Spleen (tissue), 11 donors: ENCODE data around the gene ADGRG1. TPM values are rescaled to one million over a fixed set of nuclear protein-coding genes. Genes with fewer than 3 reads are reported as not detected.

Experiments used
- DNase-seq: peaks from one replicate; pipeline ENCODE4 v3.0.0-alpha.2; 2020
- H3K27ac ChIP-seq, 8 donors: fragments of 200-600 bp; sonication (generic) in 7 of 8; 1 replicate in 4 of 8; 2 replicates in 4 of 8; pipeline versions ENCODE4 v1.5.0 to v1.8.0; 2016 to 2021; ENCODE audit warnings: inconsistent platforms in 4 of 8, mild to moderate bottlenecking in 4 of 8, moderate library complexity in 1 of 8
- H3K27me3 ChIP-seq, 7 donors: fragments of 200-600 bp; sonication (generic) in 6 of 7; replicated peaks in 1 of 7; 1 replicate in 4 of 7; 2 replicates in 3 of 7; pipeline versions ENCODE4 v1.5.0 to v1.8.0; 2016 to 2021; ENCODE audit warnings: inconsistent platforms in 3 of 7, mild to moderate bottlenecking in 1 of 7
- H3K36me3 ChIP-seq, 6 donors: fragments of 200-600 bp; sonication (generic) in 5 of 6; 1 replicate in 4 of 6; 2 replicates in 2 of 6; pipeline versions ENCODE4 v1.5.0 to v1.8.0; 2016 to 2021; ENCODE audit warnings: inconsistent platforms in 2 of 6
- H3K4me1 ChIP-seq, 6 donors: fragments of 200-600 bp; sonication (generic) in 5 of 6; 1 replicate in 3 of 6; 2 replicates in 3 of 6; pipeline versions ENCODE4 v1.5.0 to v1.8.0; 2016 to 2021; ENCODE audit warnings: inconsistent platforms in 3 of 6
- H3K4me3 ChIP-seq, 8 donors: fragments of 200-600 bp; sonication (generic) in 7 of 8; 1 replicate in 4 of 8; 2 replicates in 4 of 8; pipeline versions ENCODE4 v1.5.0 to v1.8.0; 2016 to 2021; ENCODE audit warnings: inconsistent platforms in 4 of 8, mild to moderate bottlenecking in 4 of 8, moderate library complexity in 2 of 8
- H3K9me3 ChIP-seq, 8 donors: fragments of 200-600 bp; sonication (generic) in 7 of 8; 1 replicate in 4 of 8; 2 replicates in 4 of 8; pipeline versions ENCODE4 v1.5.0 to v1.8.0; 2016 to 2021; ENCODE audit warnings: inconsistent platforms in 4 of 8
- POLR2A ChIP-seq, 3 donors: fragments of 450-650 bp; IDR thresholded peaks; one replicate each; pipeline ENCODE4 v1.5.1; 2017; ENCODE audit warnings: antibody characterized with exemption in 3 of 3, mild to moderate bottlenecking in 1 of 3
- POLR2AphosphoS5 ChIP-seq, 3 donors: sonication (generic); formaldehyde crosslinking; IDR thresholded peaks; one replicate each; pipeline ENCODE4 v1.5.1; 2017; ENCODE audit warnings: antibody characterized with exemption in 3 of 3
- WGBS, 5 donors: extraction: QIAGEN DNeasy Blood & Tissue Kit in 3 of 5; methylation state at CpG; one replicate each; pipeline versions ENCODE4 v1.1.5 to v1.1.7; 2013 to 2018; 5-methylcytosine and 5-hydroxymethylcytosine counted together
- intact Hi-C: fragments of 100-400 bp; cut with DNase I; formaldehyde crosslinking; loops from one replicate; pipeline ENCODE4 v1.15.0; 2023; ENCODE audit warnings: low total_unique reads
- polyA plus RNA-seq, 3 donors: library from polyadenylated mRNA; stranded (reverse); fragments of 200-250 nt; gene quantifications; one replicate each; pipeline ENCODE4 v1.2.1, GENCODE V29; 2013
- total RNA-seq, 7 donors: library from RNA; depleted of rRNA in 3 of 7; stranded (reverse); fragments of >200 nt in 3 of 7; fragmentation: NEBNext Ultra II Directional in 4 of 7; extraction: Animal tissue kit (Norgen Biotek cat#: 25700) in 4 of 7; gene quantifications; one replicate each; pipeline versions ENCODE4 v1.1.0 to v1.2.1, GENCODE V29; 2016 to 2021
- TF ChIP-seq, protein P1 (sequence below), 11 experiments: fragments of 200-600 bp in 7 of 11; fragments of 450-650 bp in 4 of 11; sonication (generic) in 4 of 11; IDR thresholded peaks in 8 of 11; conservative IDR thresholded peaks in 3 of 11; 1 replicate in 7 of 11; 2 replicates in 4 of 11; pipeline versions ENCODE4 v1.4.0 to v1.8.0; 2016 to 2021; ENCODE audit warnings: antibody characterized with exemption in 11 of 11, inconsistent platforms in 4 of 11, mild to moderate bottlenecking in 1 of 11
- donor health status: healthy with polysubstance abuse.
- donor health status: DM: no; HTN: no; CAD: no; lungs with moderate emphysema.
- donor health status: DM: no; HTN: no; CAD: no.
- donor health status: Bipolar disorder and iron deficiency.
- donor health status: healthy.
- donor health status: DM: no; HTN: no; CAD: no.
- donor health status: DM: yes; HTN: yes; CAD: no.

The ADGRG1 gene
- total and polyA plus RNA-seq, 10 donors: 1.0 to 23.7 (median 8.2) TPM

DNA sequence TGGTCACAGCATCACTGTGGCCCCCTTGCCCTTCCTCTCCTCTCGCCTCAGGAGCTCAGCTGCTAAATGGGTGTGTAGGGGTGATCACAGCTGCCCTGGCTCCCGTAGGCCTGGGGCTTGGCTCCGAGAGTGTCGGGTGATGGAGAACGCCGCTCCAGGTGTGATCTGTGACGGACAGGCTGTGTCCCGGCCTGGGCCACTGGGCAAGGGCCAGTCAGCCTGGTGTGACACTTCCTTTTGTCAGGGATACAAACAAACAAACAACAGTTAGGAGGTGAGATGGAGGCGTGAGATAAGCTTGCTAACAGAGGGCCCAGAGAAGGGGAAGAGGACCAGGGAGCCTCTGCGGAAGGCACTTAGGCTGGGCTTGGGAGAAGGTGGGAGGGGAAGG, 2.0 kb downstream of the ADGRG1 start:
- Histone ChIP-seq H3K36me3 (no peaks in the 10 kb centered on the region), H3K4me1 (peaks cover 0 to 11% (median 9%) of the 10 kb centered on the region in 6 donors), H3K9me3 (no peaks in the 10 kb centered on the region), H3K27ac (no peak overlapping the region), H3K4me3 (no peak overlapping the region), H3K27me3 (peaks cover 0 to 71% (median 26%) of the 10 kb centered on the region in 7 donors)
- no peak for DNase-seq
- intact Hi-C loops: no loop called here
- TF ChIP-seq, protein P1, sequence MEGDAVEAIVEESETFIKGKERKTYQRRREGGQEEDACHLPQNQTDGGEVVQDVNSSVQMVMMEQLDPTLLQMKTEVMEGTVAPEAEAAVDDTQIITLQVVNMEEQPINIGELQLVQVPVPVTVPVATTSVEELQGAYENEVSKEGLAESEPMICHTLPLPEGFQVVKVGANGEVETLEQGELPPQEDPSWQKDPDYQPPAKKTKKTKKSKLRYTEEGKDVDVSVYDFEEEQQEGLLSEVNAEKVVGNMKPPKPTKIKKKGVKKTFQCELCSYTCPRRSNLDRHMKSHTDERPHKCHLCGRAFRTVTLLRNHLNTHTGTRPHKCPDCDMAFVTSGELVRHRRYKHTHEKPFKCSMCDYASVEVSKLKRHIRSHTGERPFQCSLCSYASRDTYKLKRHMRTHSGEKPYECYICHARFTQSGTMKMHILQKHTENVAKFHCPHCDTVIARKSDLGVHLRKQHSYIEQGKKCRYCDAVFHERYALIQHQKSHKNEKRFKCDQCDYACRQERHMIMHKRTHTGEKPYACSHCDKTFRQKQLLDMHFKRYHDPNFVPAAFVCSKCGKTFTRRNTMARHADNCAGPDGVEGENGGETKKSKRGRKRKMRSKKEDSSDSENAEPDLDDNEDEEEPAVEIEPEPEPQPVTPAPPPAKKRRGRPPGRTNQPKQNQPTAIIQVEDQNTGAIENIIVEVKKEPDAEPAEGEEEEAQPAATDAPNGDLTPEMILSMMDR (IDR thresholded peaks at IDR 0.05 in 8 of 11, conservative IDR thresholded peaks at IDR 0.05 in 3 of 11): no peak
- TF ChIP-seq POLR2A (IDR thresholded peaks at IDR 0.05): no peak
- TF ChIP-seq POLR2AphosphoS5 (IDR thresholded peaks at IDR 0.05): no peak
- WGBS, 5 donors: 52 to 67% (median 63%) methylated on average over 7 to 10 of the region's 10 CpGs

DNA sequence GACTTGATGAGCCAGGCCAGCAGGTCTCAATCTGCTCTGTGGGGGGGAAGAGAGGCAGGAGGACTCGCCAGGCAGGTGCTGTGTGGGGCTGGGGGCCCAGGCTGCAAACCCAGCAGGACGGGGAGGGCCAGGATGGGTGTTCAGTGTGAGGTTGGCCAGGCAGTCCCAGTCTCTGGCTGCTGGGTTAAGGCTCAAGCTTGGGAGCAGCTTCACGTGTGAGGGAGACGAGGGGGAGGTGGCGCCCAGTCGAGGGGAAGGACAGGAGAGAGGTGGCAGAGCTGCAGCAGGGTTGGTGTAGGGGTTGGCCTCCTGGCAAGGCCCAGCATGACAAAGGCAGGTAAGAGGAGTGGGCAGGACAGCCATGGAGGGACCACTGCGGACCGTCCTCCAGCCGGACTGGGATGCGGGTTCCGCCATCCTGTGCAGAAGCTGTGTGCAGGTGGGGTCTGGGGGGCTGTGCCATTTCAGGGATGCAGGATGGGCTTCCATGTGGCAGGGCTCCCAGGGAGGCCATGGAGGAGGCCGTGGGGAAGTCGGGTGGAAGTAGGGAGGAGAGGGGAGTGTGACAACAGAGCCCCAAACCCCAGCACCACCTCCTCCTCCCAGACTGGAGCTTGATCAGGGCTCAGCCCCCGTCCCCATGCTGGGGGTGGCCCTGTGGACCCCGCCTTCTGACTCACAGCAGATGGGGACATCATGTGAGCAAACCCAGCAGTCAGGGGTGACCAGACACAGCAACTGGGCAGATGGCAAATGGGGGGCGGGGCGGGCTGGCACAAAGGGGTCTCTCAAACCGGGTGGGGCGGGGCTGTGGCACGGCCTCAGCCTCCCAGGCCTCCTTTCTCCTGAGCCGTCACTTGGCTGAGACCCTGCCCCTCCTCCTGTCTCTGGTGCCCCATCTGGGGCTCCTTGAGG, 2.8 kb downstream of the ADGRG1 start:
- 59 to 83% (median 72%) methylated on average over 16 to 21 of the region's 21 CpGs for WGBS, 5 donors
- no peak for DNase-seq
- Histone ChIP-seq H3K4me3 (no peak overlapping the region), H3K27me3 (peaks cover 0 to 75% (median 26%) of the 10 kb centered on the region in 7 donors), H3K36me3 (no peaks in the 10 kb centered on the region), H3K9me3 (no peaks in the 10 kb centered on the region), H3K27ac (no peak overlapping the region), H3K4me1 (peaks cover 0 to 12% (median 10%) of the 10 kb centered on the region in 6 donors)
- intact Hi-C loops: no loop called here
- TF ChIP-seq POLR2A (IDR thresholded peaks at IDR 0.05): no peak
- TF ChIP-seq POLR2AphosphoS5 (IDR thresholded peaks at IDR 0.05): no peak
- TF ChIP-seq, protein P1 (IDR thresholded peaks at IDR 0.05 in 8 of 11, conservative IDR thresholded peaks at IDR 0.05 in 3 of 11): no peak

DNA sequence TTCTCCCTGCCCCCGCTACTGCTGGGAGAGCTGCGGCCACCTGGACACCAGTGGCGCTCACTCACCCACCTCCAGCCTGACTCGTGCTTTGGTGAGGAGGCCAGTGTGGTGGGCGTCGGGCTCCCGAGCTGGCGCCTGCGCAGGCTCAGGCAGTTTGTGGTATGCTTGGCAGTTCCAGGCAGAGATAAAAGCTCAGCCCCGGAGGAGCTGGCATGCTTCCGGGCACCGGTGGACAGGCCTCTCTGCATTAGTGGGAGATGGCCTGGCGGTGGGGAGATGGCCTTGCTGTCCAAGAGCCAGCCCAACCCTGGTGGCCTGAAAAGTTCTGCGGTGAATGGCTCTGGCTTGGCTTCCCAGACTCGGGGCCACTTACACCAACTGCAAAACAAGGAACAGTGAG, 4.1 kb downstream of the ADGRG1 start:
- no peak for TF ChIP-seq POLR2AphosphoS5 (IDR thresholded peaks at IDR 0.05)
- TF ChIP-seq POLR2A (IDR thresholded peaks at IDR 0.05): no peak
- TF ChIP-seq, protein P1 (IDR thresholded peaks at IDR 0.05 in 8 of 11, conservative IDR thresholded peaks at IDR 0.05 in 3 of 11): no peak
- peaks cover 0 to 76% (median 26%) of the 10 kb centered on the region in 7 donors for H3K27me3 ChIP-seq
- H3K27ac ChIP-seq: no peak overlapping the region
- WGBS, 5 donors: 52 to 81% (median 73%) methylated on average over 5 to 15 of the region's 15 CpGs
- H3K9me3 ChIP-seq: no peaks in the 10 kb centered on the region
- no peak overlapping the region for H3K4me3 ChIP-seq
- no peak for DNase-seq
- intact Hi-C loops: no loop called here
- no peaks in the 10 kb centered on the region for H3K36me3 ChIP-seq
- H3K4me1 ChIP-seq: peaks cover 0 to 26% (median 11%) of the 10 kb centered on the region in 6 donors

DNA sequence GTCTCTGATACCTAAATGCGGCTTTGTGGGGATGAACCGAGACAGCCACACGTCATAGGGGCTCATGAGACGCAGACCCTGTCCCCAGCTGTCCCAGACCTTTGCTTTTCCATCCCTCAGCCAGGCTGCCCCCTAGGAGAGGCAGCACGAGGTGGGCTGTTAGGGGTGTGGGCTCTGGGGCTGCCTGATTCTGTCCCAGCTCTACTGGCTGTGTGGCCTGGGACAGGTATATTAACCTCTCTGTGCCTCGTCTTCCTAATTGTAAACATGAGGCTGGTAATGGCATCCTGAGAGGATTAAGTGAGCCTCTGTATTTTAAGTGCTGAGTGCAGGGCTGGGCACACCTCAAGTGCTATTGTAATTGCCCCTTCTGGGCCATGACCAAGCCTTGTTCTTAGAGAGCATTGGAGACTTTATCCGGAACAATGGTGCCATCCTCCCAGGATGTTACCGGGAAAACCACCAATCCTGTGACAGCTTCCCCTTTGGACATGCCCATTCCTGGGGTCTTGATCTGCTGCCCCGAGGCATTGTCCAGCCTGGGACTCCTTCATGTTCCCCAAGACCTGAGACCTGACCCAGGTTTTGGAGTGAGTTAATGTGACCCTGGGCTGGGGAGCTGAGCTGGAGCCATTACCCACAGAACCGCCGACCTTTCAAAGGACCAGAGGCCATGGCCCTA, 5.1 kb downstream of the ADGRG1 start:
- Histone ChIP-seq H3K9me3 (no peaks in the 10 kb centered on the region), H3K4me1 (peaks cover 0 to 27% (median 6%) of the 10 kb centered on the region in 6 donors), H3K27me3 (peaks cover 0 to 73% (median 20%) of the 10 kb centered on the region in 7 donors), H3K36me3 (no peaks in the 10 kb centered on the region), H3K4me3 (no peak overlapping the region), H3K27ac (no peak overlapping the region)
- TF ChIP-seq, protein P1 (IDR thresholded peaks at IDR 0.05 in 8 of 11, conservative IDR thresholded peaks at IDR 0.05 in 3 of 11): no peak
- TF ChIP-seq POLR2A (IDR thresholded peaks at IDR 0.05): no peak
- TF ChIP-seq POLR2AphosphoS5 (IDR thresholded peaks at IDR 0.05): no peak
- intact Hi-C loops: no loop called here
- WGBS, 5 donors: 80 to 92% (median 88%) methylated on average over 9 to 11 of the region's 11 CpGs
- no peak for DNase-seq
